Transverse colon (tissue), 4 donors: Measurements from ENCODE around the gene ENKUR. TPM values are rescaled to one million over a fixed set of nuclear protein-coding genes. Genes with fewer than 3 reads are reported as not detected.

Source experiments
- DNase-seq: peaks from one replicate; pipeline ENCODE4 v3.0.0-alpha.2; 2019
- H3K27ac ChIP-seq, 4 donors: fragments of 200-600 bp; sonication (generic); 2 replicates each; pipeline ENCODE4 v1.5.1; 2016 to 2018; ENCODE audit warnings: inconsistent platforms in 4 of 4
- H3K27me3 ChIP-seq: fragments of 200-600 bp; sonication (generic); 2 replicates; pipeline ENCODE4 v1.5.1; 2017; ENCODE audit warnings: inconsistent platforms
- H3K36me3 ChIP-seq, 4 donors: fragments of 200-600 bp; sonication (generic); 2 replicates each; pipeline ENCODE4 v1.5.1; 2017 to 2019; ENCODE audit warnings: inconsistent platforms in 4 of 4
- H3K4me1 ChIP-seq, 4 donors: fragments of 200-600 bp; sonication (generic); 2 replicates each; pipeline ENCODE4 v1.5.1; 2017 to 2020; ENCODE audit warnings: inconsistent platforms in 4 of 4
- H3K4me3 ChIP-seq, 4 donors: fragments of 200-600 bp; sonication (generic); 1 replicate in 1 of 4; 2 replicates in 3 of 4; pipeline versions ENCODE4 v1.5.1 to v1.6.1; 2017 to 2019; ENCODE audit warnings: inconsistent platforms in 4 of 4
- H3K9me3 ChIP-seq, 2 donors: fragments of 200-600 bp; sonication (generic); 2 replicates each; pipeline ENCODE4 v1.5.1; 2017 to 2019; ENCODE audit warnings: inconsistent platforms in 2 of 2
- EP300 ChIP-seq: sonication (generic); formaldehyde crosslinking; IDR thresholded peaks from one replicate; pipeline ENCODE4 v1.6.1; 2017; ENCODE audit warnings: antibody characterized with exemption, low read depth
- POLR2A ChIP-seq: fragments of 450-650 bp; IDR thresholded peaks from one replicate; pipeline ENCODE4 v1.6.1; 2016; ENCODE audit warnings: antibody characterized with exemption, mild to moderate bottlenecking, moderate library complexity
- POLR2AphosphoS5 ChIP-seq, 3 donors: sonication (generic); formaldehyde crosslinking; IDR thresholded peaks; one replicate each; pipeline ENCODE4 v1.6.1; 2016; ENCODE audit warnings: antibody characterized with exemption in 3 of 3
- WGBS, 2 donors: methylation state at CpG; one replicate each; pipeline ENCODE4 v1.1.5; 2018; ENCODE audit warnings: low coverage in 1 of 2; 5-methylcytosine and 5-hydroxymethylcytosine counted together
- in situ Hi-C, 4 donors: fragments of 200-750 bp; cut with MboI; loops; one replicate each; pipeline versions ENCODE4 v1.15.0 to v1.15.1; 2017; ENCODE audit warnings: low sequenced_read_pairs in 3 of 4, low pct_ligation_motif_present in 1 of 4, low pct_unique_long_range_greater_than_20kb in 1 of 4
- intact Hi-C: fragments of 100-400 bp; cut with DNase I; formaldehyde crosslinking; loops from one replicate; pipeline ENCODE4 v1.15.1; 2023; ENCODE audit warnings: low total_unique reads
- total RNA-seq, 4 donors: library from RNA; depleted of rRNA; stranded (reverse); fragments of >200 nt; gene quantifications; one replicate each; pipeline ENCODE4 v1.1.0, GENCODE V29; 2016
- TF ChIP-seq, protein P1 (sequence below), 5 experiments: fragments of 200-600 bp in 3 of 5; fragments of 450-650 bp in 2 of 5; sonication (generic) in 3 of 5; IDR thresholded peaks; 1 replicate in 2 of 5; 2 replicates in 3 of 5; pipeline ENCODE4 v1.5.1; 2016 to 2017; ENCODE audit warnings: antibody characterized with exemption in 5 of 5, inconsistent platforms in 3 of 5, mild to moderate bottlenecking in 2 of 5, moderate library complexity in 1 of 5

The ENKUR gene
- total RNA-seq, 4 donors from 2014 or later = 1.1 TPM; not detected in 3

DNA sequence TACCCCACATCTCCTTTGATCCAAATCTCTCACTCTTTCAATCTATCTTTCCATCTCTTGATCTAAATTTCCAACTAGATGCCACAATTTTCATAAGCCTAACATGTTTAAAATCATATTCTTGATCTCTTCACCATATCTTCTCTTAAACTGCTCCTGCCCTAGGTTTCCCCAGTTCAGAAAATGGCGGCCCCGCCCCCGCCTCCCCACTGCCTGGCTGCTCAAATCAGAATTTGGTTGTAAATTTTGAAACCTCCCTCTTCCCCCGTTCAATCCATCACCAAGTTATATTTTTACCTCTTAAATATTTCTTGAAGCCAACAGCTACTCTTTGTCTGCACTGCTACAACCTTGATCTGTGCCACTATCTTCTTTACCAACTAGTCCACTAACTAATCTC is 36.3 kb downstream of the ENKUR start:
- TF ChIP-seq POLR2AphosphoS5 (IDR thresholded peaks at IDR 0.05) (no peak), POLR2A (no peak), EP300 (no peak)
- TF ChIP-seq, protein P1, sequence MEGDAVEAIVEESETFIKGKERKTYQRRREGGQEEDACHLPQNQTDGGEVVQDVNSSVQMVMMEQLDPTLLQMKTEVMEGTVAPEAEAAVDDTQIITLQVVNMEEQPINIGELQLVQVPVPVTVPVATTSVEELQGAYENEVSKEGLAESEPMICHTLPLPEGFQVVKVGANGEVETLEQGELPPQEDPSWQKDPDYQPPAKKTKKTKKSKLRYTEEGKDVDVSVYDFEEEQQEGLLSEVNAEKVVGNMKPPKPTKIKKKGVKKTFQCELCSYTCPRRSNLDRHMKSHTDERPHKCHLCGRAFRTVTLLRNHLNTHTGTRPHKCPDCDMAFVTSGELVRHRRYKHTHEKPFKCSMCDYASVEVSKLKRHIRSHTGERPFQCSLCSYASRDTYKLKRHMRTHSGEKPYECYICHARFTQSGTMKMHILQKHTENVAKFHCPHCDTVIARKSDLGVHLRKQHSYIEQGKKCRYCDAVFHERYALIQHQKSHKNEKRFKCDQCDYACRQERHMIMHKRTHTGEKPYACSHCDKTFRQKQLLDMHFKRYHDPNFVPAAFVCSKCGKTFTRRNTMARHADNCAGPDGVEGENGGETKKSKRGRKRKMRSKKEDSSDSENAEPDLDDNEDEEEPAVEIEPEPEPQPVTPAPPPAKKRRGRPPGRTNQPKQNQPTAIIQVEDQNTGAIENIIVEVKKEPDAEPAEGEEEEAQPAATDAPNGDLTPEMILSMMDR (IDR thresholded peaks at IDR 0.05) = no peak
- Histone ChIP-seq H3K4me3 (no peak overlapping the region), H3K4me1 (no peaks in the 10 kb centered on the region), H3K36me3 (no peaks in the 10 kb centered on the region), H3K27ac (no peak overlapping the region), H3K27me3 (no peaks in the 10 kb centered on the region), H3K9me3 (no peaks in the 10 kb centered on the region)
- intact Hi-C loops (no loop called here), in situ Hi-C loops (loop anchor here in 3 of 4 donors (25.0 kb wide), 1 partner anchor 342 kb away; no protein-coding TSS in a partner anchor)
- no peak for DNase-seq
- WGBS, 2 donors = 91 to 98% methylated on average over 4 of the region's 4 CpGs

DNA sequence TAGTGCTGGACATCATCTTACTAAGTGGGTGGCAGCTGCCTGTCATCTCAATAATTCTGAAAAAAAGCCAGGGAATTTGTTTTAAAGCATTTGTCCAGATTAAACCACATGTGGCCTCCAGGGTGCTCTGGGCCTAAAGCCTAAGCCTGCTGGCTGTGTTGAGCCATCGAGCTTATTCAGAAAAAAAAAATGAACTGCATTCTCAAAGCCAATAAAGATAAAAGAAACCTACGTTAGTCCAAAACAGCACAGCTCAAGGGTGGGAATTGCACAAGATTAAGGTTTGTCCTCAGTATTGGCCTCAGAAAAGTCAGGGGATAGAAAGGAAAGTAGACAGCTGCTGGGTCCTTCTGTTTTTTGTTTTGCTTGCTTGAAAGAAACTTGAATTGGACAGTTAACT is 41.0 kb downstream of the ENKUR start:
- TF ChIP-seq POLR2A = no peak
- no peak for TF ChIP-seq EP300
- TF ChIP-seq, protein P1 (IDR thresholded peaks at IDR 0.05) = no peak
- no peak for TF ChIP-seq POLR2AphosphoS5 (IDR thresholded peaks at IDR 0.05)
- in situ Hi-C loops (loop anchor here (25.0 kb wide), 1 partner anchor 338 kb away; no protein-coding TSS in a partner anchor), intact Hi-C loops (no loop called here)
- Histone ChIP-seq H3K27ac (no peak overlapping the region), H3K4me3 (no peak overlapping the region), H3K27me3 (no peaks in the 10 kb centered on the region), H3K4me1 (no peaks in the 10 kb centered on the region), H3K36me3 (no peaks in the 10 kb centered on the region), H3K9me3 (no peaks in the 10 kb centered on the region)
- WGBS, 2 donors = 27 to 46% methylated on average over 2 of the region's 2 CpGs
- no peak for DNase-seq

DNA sequence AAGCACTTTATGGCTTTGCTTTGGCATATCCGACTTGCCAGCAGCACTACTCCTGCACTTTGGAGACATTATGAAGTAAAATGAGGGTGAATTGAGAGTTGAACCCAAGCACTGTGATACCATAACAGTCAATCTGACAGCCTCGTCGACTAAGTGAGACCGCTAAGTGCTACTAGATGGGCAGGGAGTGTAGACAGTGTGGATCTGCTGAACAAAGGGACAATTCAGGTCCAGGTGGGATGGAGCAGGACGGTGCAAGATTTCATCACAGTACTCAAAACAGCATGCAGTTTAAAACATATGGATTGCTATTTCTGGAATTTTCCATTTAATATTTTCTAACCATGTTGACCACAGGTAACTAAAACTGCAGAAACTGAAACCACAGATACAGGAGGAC is 42.8 kb downstream of the ENKUR start:
- intact Hi-C loops = no loop called here
- H3K27ac ChIP-seq = no peak overlapping the region
- 80 to 85% methylated on average over 5 of the region's 5 CpGs for WGBS, 2 donors
- no peaks in the 10 kb centered on the region for H3K4me1 ChIP-seq
- no peak overlapping the region for H3K4me3 ChIP-seq
- no peaks in the 10 kb centered on the region for H3K27me3 ChIP-seq
- in situ Hi-C loops = loop anchor here in 1 of 4 donors (25.0 kb wide), 1 partner anchor 336 kb away; no protein-coding TSS in a partner anchor
- no peak for DNase-seq
- no peaks in the 10 kb centered on the region for H3K36me3 ChIP-seq
- H3K9me3 ChIP-seq = no peaks in the 10 kb centered on the region
- TF ChIP-seq, protein P1 (IDR thresholded peaks at IDR 0.05) = no peak
- TF ChIP-seq POLR2A (no peak), POLR2AphosphoS5 (IDR thresholded peaks at IDR 0.05) (no peak), EP300 (no peak)

DNA sequence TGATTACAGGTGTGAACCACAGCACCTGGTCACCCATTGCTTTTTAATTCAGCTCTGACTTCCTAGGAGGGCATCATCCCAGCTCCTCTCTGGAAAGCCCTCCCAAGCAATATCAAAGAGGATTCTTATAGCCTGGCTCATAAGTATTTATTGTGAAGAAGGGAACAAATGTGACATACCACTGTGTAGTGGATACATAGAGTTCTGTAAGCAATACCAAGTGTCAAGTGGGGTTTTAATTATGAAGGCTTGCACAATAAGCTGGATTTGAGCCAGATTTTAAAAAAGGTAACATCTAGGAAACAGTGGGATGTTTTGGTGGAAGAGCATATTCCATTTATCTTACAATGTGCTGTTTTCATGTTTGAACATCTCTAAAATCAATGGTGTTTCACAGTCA is 44.6 kb downstream of the ENKUR start:
- Histone ChIP-seq H3K36me3 (no peaks in the 10 kb centered on the region), H3K4me1 (no peaks in the 10 kb centered on the region), H3K4me3 (no peak overlapping the region), H3K9me3 (no peaks in the 10 kb centered on the region), H3K27ac (no peak overlapping the region), H3K27me3 (no peaks in the 10 kb centered on the region)
- TF ChIP-seq POLR2A = no peak
- TF ChIP-seq, protein P1 (IDR thresholded peaks at IDR 0.05) = no peak
- no peak for TF ChIP-seq POLR2AphosphoS5 (IDR thresholded peaks at IDR 0.05)
- no peak for TF ChIP-seq EP300
- no peak for DNase-seq
- intact Hi-C loops (no loop called here), in situ Hi-C loops (loop anchor here in 1 of 4 donors (25.0 kb wide), 1 partner anchor 334 kb away; no protein-coding TSS in a partner anchor)
